CD4-positive, alpha-beta T cell treated with Interferon gamma for 1 hour (primary cell): ENCODE data around the gene CDC14B.
"Not testable (repeated sequence)": the region's sequence is repeated elsewhere in the genome, so short reads cannot be mapped to it uniquely, and the experiment has no call there.

Experiments
- DNase-seq: peaks from one replicate; pipeline ENCODE4 v3.0.0-alpha.2; 2020

Gene CDC14B

GRCh38 chr9:96621618-96622017 is 2.0 kb upstream of the CDC14B start:
- DNase-seq, result no peak

DNA sequence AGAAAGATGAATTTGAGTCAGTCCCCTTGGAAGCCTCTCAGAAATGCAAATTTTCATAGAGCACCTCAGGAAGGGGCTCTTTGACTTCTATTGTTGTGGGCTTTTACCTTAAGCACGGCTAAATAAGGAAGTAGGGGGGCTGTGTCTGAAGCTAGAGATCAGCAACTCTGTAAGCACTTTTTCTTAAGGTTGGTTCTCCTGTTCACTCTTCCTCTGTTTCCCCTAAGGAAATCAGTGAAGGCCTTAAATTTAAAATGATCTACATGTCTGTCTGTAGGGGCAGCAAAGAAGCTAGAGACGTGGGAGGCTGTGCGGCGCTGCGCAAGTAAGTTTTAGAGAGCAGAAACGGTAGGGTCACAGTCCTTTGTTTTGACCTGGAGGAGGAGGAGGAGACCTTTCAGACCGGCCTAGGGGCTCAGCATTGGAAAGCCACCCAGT is 1.2 kb upstream of the CDC14B start:
- DNase-seq, result no peak

DNA sequence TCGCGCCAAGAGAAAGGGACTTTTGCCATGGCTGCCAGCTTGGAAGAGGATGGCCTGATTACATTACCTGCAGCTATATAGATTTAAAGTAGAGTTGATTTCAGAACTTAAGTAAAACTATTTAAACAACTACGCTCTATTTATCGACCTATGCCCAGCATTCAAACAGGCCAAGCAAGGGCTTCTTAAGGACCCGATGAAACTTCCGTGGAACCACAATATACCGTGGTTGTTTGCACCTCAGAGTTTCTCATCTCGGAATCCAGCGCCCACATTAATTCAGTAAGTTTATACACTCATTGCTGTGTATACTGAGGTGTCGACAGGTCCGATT is 505 bp upstream of the CDC14B start:
- no peak for DNase-seq

DNA sequence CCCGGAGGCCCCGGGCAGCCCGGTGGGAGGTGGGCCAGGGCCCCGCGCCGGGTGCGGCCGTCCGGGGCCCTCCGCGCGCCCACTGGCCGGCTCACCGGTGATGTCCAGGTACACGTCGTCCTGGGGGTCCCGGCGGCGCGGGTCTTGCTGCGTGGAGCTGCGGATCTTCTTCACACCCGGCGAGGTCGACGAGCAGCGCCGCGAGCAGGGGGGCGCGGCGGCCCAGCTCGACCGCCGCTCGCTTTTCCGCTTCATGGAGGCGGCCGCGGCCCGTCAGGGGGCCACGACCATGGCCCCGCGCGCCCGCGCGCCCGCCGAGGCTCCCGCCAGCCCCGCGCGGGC is 548 bp downstream of the CDC14B start:
- no peak for DNase-seq

GRCh38 chr9:96618209-96619123 is 1.2 kb downstream of the CDC14B start:
- no peak for DNase-seq

DNA sequence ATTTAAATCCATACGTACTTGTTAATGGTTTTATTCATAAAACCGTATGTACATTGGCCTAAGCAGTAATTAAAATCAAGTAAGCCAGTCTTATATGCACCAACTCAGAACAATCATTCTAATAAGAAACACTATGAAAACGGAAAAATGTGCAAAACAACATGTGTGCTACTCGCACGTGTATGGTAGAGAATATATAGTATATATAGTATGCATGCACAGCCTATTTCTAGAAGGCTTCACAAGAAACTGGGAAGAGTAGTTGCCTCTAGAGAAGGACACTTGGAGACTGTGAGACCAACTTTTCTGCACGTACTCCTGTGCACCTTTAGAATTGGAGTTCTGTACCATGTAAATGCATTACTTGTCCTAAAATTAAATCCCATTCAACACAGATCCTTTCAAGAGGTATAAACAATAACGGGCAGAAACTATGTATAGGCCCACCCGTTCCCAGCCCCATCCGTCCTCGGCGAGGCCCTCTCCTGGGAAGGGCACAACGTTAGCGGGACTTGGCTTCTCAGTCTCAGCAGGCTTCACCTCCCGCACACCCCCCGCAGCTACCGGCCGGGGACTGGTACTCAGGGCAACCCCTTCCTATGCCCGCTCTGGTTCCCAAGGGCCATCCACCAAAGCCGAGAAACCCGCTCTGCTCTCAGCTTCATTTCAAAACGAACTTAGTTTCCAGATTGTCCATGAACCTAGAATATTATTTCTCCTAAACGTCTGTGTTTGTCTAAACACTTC is 2.0 kb downstream of the CDC14B start:
- DNase-seq, result no peak

- DNase-seq, result no peak
Measured at GRCh38 chr9:96616817-96617438, 2.7 kb downstream of the CDC14B start.

DNA sequence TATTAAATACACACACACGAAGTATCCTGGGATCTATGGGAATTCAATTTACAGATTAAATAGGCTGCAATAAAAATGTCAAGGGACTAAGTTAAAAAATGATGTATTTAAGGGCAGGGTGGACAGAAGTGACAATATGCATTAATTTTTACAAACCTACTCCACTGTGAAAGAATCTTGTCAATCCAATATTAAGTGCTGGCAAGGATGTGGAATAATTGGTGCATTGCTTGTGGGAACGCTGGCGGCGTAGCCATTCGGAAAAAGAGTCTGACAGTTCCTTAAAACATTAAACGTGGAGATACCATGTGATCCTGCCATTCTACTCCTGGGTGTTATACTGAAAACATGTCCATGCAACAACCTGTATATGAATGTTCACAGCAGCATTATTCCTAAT is 4.2 kb downstream of the CDC14B start:
- no peak for DNase-seq

GRCh38 chr9:96614664-96615063 is 5.0 kb downstream of the CDC14B start:
- not testable (repeated sequence) for DNase-seq

- DNase-seq, result no peak
Measured at GRCh38 chr9:96612966-96613589, 6.6 kb downstream of the CDC14B start.

GRCh38 chr9:96612105-96612965 is 7.3 kb downstream of the CDC14B start:
- DNase-seq, result no peak

- DNase-seq, result no peak
Measured at GRCh38 chr9:96611302-96611701, 8.3 kb downstream of the CDC14B start.

GRCh38 chr9:96609732-96610131 is 9.9 kb downstream of the CDC14B start:
- no peak for DNase-seq

DNA sequence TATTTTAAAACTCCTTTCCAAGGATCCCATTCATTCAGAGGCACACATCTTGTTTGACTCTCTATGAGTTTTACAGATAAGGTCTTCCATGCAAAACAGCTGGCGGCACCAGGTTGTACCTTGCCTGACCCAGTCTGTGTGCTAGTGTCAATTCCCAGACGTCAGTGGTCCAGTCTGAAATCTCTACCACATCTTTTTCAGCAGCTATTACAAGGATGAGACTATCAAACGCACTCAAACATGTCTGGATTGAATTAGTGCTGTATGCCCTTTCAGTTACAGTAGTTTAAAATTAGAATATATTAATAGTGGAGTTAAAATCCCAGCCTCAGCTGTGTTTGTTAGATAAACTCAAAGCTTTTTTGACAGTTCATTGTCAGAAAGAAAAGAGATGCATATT is 11.7 kb downstream of the CDC14B start:
- no peak for DNase-seq

- DNase-seq, result no peak
Measured at GRCh38 chr9:96605328-96605727, 14.3 kb downstream of the CDC14B start.

DNA sequence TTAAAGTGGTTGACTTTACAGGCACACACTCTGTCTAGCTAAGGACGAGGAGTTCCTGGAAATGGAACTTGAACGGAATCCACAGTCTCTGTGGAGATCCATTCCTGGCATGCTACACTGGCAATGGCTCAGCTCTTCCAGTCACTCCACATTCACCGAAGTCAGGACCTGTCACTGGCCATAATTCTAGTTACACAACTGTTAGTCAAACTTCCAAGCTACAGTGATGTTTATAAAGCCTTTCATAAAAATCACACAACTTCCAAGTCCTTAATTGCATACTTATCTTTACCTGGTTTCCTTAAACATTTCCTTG is 15.7 kb downstream of the CDC14B start:
- DNase-seq, result no peak

DNA sequence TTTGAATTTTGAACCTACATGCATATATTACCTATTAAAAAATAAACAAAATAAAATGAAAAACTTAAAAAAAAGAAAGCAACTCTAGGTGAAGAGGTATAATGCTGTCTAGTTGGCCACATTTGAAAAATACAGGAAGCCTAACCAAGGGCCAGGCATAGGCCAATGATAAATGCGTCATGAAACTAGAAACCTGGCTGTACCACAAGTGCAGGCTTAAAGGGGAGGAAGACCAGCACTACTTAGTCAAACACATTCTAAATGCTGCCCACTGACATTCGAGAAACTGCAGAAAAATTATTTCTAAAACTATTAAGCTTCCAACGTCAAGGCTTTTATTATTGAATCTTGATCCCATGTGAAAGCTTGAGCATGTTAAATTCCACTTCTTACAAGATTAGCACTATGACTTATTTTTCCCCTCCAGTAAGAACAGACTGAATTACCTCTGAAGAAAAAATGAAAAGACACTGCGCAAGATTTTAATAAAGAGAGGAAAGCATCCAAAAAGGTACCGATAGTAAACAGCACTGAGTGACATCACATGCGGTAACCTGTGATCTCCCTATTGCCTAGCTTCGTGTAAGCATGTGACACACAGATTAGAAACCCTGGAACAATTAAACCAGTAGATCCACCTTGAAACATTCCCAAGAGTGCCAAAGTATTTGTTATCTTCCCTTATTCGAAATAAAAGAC is 16.2 kb downstream of the CDC14B start:
- DNase-seq, result no peak

DNA sequence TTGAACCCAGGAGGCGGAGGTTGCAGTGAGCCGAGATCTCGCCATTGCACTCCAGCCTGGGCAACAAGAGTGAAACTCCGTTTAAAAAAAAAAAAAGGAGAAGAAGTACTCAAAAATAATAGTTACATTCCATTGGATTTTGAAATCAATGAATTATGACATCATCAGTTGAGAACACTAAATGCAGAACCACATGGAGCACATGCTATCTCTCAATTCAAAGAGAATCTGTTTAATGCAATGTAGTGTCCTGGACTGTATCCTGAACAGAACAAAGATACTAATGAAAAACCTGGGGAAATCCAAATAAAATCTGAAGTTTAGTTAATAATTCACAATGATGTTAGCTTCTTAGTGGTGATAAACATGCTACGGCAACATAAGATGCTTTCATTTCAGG is 20.3 kb downstream of the CDC14B start:
- DNase-seq, result no peak

- DNase-seq, result no peak
Measured at GRCh38 chr9:96596601-96597111, 23.0 kb downstream of the CDC14B start.

DNA sequence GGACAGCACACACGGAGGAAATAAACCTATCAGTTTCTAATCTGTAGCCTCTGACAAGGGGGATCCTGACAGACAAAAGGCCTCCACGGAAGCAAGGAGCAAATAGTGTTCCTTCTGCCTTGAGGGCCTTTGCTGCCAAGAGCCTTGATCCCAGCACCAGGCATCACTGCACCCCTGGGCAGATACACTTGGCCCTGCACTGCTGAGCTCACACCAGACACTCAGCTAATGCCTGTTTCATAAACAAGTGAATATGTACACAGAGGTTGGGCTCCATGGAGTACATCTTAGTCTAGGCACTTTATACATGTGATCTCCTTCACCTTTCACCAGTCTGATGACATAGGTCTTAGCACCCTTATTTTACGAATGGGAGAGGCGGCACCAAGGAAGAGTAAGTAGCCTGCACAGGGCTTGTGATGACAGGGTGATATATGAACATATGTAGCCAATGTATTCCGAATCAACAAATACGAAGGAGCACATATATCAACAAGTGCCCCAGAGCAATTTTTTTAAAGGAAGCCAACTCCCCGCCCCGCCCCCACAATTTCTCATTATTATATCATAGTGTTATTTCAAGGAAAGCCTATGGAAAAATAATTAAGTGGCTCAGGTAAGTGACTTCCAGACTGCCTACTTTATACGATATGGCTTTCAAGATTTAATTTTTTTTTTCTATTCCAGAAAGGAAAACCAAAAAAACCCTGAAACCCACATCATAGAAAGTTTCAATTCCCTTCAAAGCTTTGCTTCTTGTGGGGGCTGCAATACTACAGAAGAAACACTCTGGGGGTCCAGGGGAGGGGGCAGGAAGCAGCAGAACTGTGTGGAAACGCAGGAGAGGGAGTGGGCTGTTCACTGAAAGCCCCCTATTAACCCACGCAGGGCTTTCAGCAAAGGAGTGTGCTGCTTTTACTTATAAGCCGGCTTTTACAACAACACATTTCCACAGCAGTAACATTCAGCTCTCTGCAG is 32.0 kb downstream of the CDC14B start:
- DNase-seq, result no peak

GRCh38 chr9:96585426-96585825 is 34.2 kb downstream of the CDC14B start:
- no peak for DNase-seq
